PC-9 (cell line): ENCODE measurements around the gene PSPN. TPM values are rescaled to one million over a fixed set of nuclear protein-coding genes. Genes with fewer than 3 reads are reported as not detected.
A peak's percentile ranks its signal among the peaks of the same experiment; 100 is the strongest.

Experiments
- BruUV-seq: library from RNA; stranded (reverse); fragments of 400-500 nt; replicated peaks from 2 replicates; lab custom pipeline; 2021; lab: Mats Ljungman, UMichigan
- CTCF ChIA-PET: fragments of 300-600 bp; sonication (Branson Sonifier 250); formaldehyde crosslinking; loops from one replicate; lab custom pipeline; 2022; ENCODE audit warnings: antibody characterized with exemption; lab: Charles Lee
- POLR2A ChIA-PET: fragments of 300-600 bp; sonication (Branson Sonifier 250); formaldehyde crosslinking; loops from one replicate; lab custom pipeline; 2022; ENCODE audit warnings: antibody characterized with exemption; ENCODE audit not compliant: unreplicated experiment; lab: Charles Lee
- DNase-seq, 2 experiments: peaks; one replicate each; pipeline versions ENCODE4 v3.0.0 to v3.0.0-alpha.2; 2015 to 2022; ENCODE audit warnings: mixed read lengths in 1 of 2
- H2AFZ ChIP-seq: fragments of 200-600 bp; sonication (generic); 2 replicates; pipeline ENCODE4 v1.8.1; 2017; ENCODE audit warnings: antibody characterized with exemption
- H3F3A ChIP-seq: fragments of 200-600 bp; sonication (generic); 2 replicates; pipeline ENCODE4 v1.8.1; 2017; ENCODE audit warnings: antibody characterized with exemption, mild to moderate bottlenecking, low read depth; ENCODE audit not compliant: insufficient read depth
- H3K27ac ChIP-seq: fragments of 200-600 bp; sonication (generic); 2 replicates; pipeline ENCODE4 v1.6.1; 2016; ENCODE audit warnings: mixed run types
- H3K27me3 ChIP-seq: fragments of 200-600 bp; sonication (generic); 2 replicates; pipeline ENCODE4 v1.6.1; 2016; ENCODE audit warnings: low read depth, mixed run types; ENCODE audit not compliant: insufficient read depth
- H3K36me3 ChIP-seq: fragments of 200-600 bp; sonication (generic); 2 replicates; pipeline ENCODE4 v1.6.1; 2016; ENCODE audit warnings: low read depth, mixed run types
- H3K4me1 ChIP-seq: fragments of 200-600 bp; sonication (generic); replicated peaks from 2 replicates; pipeline ENCODE4 v1.6.1; 2016; ENCODE audit warnings: mixed run types; ENCODE audit not compliant: insufficient read depth
- H3K4me2 ChIP-seq: fragments of 200-600 bp; sonication (generic); 2 replicates; pipeline ENCODE4 v1.6.1; 2017; ENCODE audit warnings: mixed run types
- H3K4me3 ChIP-seq: fragments of 200-600 bp; sonication (generic); 2 replicates; pipeline ENCODE4 v1.6.1; 2016; ENCODE audit warnings: mixed run types
- H3K79me2 ChIP-seq: fragments of 200-600 bp; sonication (generic); 2 replicates; pipeline ENCODE4 v1.6.1; 2017; ENCODE audit warnings: low read depth, mixed run types
- H3K9me2 ChIP-seq: fragments of 200-600 bp; sonication (generic); 2 replicates; pipeline ENCODE4 v1.8.1; 2017; ENCODE audit warnings: mild to moderate bottlenecking; ENCODE audit not compliant: insufficient read depth
- H3K9me3 ChIP-seq: fragments of 200-600 bp; sonication (generic); 2 replicates; pipeline ENCODE4 v1.8.1; 2016; ENCODE audit warnings: low read depth; ENCODE audit not compliant: insufficient read depth
- H4K20me1 ChIP-seq: fragments of 200-600 bp; sonication (generic); 2 replicates; pipeline ENCODE4 v1.8.1; 2017; ENCODE audit not compliant: insufficient read depth
- CTCF ChIP-seq: fragments of 200-600 bp; sonication (generic); conservative IDR thresholded peaks from 2 replicates; pipeline ENCODE4 v1.6.1; 2017; ENCODE audit warnings: mixed run types, antibody characterized with exemption, mild to moderate bottlenecking, moderate library complexity
- EZH2 ChIP-seq: fragments of 200-600 bp; sonication (generic); IDR thresholded peaks from 2 replicates; pipeline ENCODE4 v1.8.0; 2017; ENCODE audit warnings: antibody characterized with exemption, low read depth
- intact Hi-C: fragments of 100-400 bp; cut with micrococcal nuclease; formaldehyde crosslinking; loops from one replicate; pipeline ENCODE4 v1.10.0; 2022; ENCODE audit not compliant: unreplicated experiment
- total RNA-seq: library from RNA; stranded (reverse); gene quantifications from 2 replicates; pipeline ENCODE4 v1.2.3, GENCODE V29; 2021

PSPN gene
- total RNA-seq, 1 experiment from 2014 or later, result 1.3 TPM

GRCh38 chr19:6424195-6424938 is 48.6 kb upstream of the PSPN start, which contains the start of gene KHSRP:
KHSRP (minus strand) TSS chr19:6424811; CDS start chr19:6424701, 110 bp downstream.
- no peaks in the 10 kb centered on the region for H3K9me3 ChIP-seq
- DNase-seq, result no peak
- BruUV-seq, result no TSS peak
- H3K79me2 ChIP-seq, result peaks cover 40% of the 10 kb centered on the region
- H4K20me1 ChIP-seq, result peaks cover 44% of the 10 kb centered on the region
- peaks cover 10% of the 10 kb centered on the region for H3K4me1 ChIP-seq
- H3K9me2 ChIP-seq, result no peaks in the 10 kb centered on the region
- H3K27ac ChIP-seq, result peak within 1 kb of the TSS; percentile 18; the same call in 1 of the 2 replicates
- no peak for TF ChIP-seq CTCF
- TF ChIP-seq EZH2, result no peak
- no peaks in the 10 kb centered on the region for H3F3A ChIP-seq
- no peaks in the 10 kb centered on the region for H3K36me3 ChIP-seq
- peak within 1 kb of the TSS; percentile 73 for H2AFZ ChIP-seq
- peak within 1 kb of the TSS; percentile 87 for H3K4me2 ChIP-seq
- POLR2A ChIA-PET, result interaction anchor here (0.6 to 1.1 kb wide), 5 partner anchors 31 to 952 kb away, joined by 3 to 6 read pairs (median 4); partner anchors contain the start of gene TNFSF9
- CTCF ChIA-PET, result interaction anchor here (0.6 kb wide), 1 partner anchor 52 kb away, joined by 3 read pairs; the partner anchor contains the start of gene ALKBH7
- intact Hi-C loops, result loop anchor here (5.0 kb wide), 1 partner anchor 38 kb away; the partner anchor contains the start of gene CRB3
- H3K27me3 ChIP-seq, result no peaks in the 10 kb centered on the region
- peak within 1 kb of the TSS; percentile 75 for H3K4me3 ChIP-seq

GRCh38 chr19:6423499-6424194 is 47.9 kb upstream of the PSPN start:
- ChIA-PET CTCF (no interaction called here), POLR2A (interaction anchor here (0.6 kb wide), 1 partner anchor 227 kb away, joined by 3 read pairs; no protein-coding TSS in a partner anchor)
- H3K9me2 ChIP-seq, result no peaks in the 10 kb centered on the region
- peaks cover 40% of the 10 kb centered on the region for H3K79me2 ChIP-seq
- no peak overlapping the region for H3K27ac ChIP-seq
- H3K27me3 ChIP-seq, result no peaks in the 10 kb centered on the region
- DNase-seq, result peak in 1 of 2 experiments; percentile 46
- no peak overlapping the region for H2AFZ ChIP-seq
- no peaks in the 10 kb centered on the region for H3K9me3 ChIP-seq
- H3K4me1 ChIP-seq, result peaks cover 10% of the 10 kb centered on the region
- no peak for TF ChIP-seq EZH2
- no peak for TF ChIP-seq CTCF
- H3K4me2 ChIP-seq, result peak overlapping the region; percentile 87
- H3F3A ChIP-seq, result no peaks in the 10 kb centered on the region
- H3K36me3 ChIP-seq, result no peaks in the 10 kb centered on the region
- peak overlapping the region; percentile 75 for H3K4me3 ChIP-seq
- no TSS peak for BruUV-seq
- intact Hi-C loops, result loop anchor here (5.0 kb wide), 1 partner anchor 39 kb away; the partner anchor contains the start of gene CRB3
- peaks cover 44% of the 10 kb centered on the region for H4K20me1 ChIP-seq
